ENCODE results near the gene C5orf63. TPM values are rescaled to one million over a fixed set of nuclear protein-coding genes. Genes with fewer than 3 reads are reported as not detected.

Gene C5orf63
- polyA plus RNA-seq, 1 donor from 2014 or later: not detected

DNA sequence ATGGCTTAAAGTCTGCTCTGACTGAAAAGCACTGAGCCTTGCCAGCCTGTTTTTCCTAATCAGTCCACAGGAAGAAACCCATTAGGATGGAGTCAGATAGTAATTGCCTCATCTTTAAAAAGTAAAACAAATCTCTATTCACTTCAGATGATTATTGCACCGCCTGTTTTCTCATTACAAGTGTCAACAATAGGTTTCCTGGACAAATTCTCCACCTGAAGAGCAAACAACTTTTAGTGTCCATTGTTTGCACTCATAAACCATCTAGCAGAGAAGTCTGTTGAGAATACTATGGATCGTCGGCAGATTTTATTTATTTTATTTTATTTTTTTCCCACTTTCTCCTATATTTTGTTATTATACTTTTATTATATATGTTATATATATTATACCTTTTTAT, 20.3 kb downstream of the C5orf63 start:
- no peak overlapping the region for H3K4me2 ChIP-seq (ENCODE audit: low read length)
- no peak overlapping the region for H3K9ac ChIP-seq (ENCODE audit: low read length)
- H3F3A ChIP-seq (ENCODE audit: insufficient read depth, low read length, poor library complexity, severe bottlenecking): no peaks in the 10 kb centered on the region
- no peaks in the 10 kb centered on the region for H4K20me1 ChIP-seq (ENCODE audit: insufficient read depth)
- H3K27me3 ChIP-seq (ENCODE audit: insufficient read depth, low read depth, low read length): no peaks in the 10 kb centered on the region
- no peak overlapping the region for H3K27ac ChIP-seq (ENCODE audit: low read length)
- no peaks in the 10 kb centered on the region for H3K9me3 ChIP-seq (ENCODE audit: low read length)
- no peaks in the 10 kb centered on the region for H3K9me2 ChIP-seq (ENCODE audit: insufficient read depth, low read length)
- no peaks in the 10 kb centered on the region for H3K79me2 ChIP-seq (replicated peaks; ENCODE audit: insufficient read depth, low read length)
- TF ChIP-seq EP300 (conservative IDR thresholded peaks at IDR 0.05; ENCODE audit: poor library complexity, severe bottlenecking): no peak
- no peak for TF ChIP-seq POLR2AphosphoS5 (IDR thresholded peaks at IDR 0.05)
- no peak for TF ChIP-seq SMC3 (conservative IDR thresholded peaks at IDR 0.05; ENCODE audit: poor library complexity)
- no peak for TF ChIP-seq TAF1 (IDR thresholded peaks at IDR 0.05; ENCODE audit: low read depth)
- TF ChIP-seq, protein P1, sequence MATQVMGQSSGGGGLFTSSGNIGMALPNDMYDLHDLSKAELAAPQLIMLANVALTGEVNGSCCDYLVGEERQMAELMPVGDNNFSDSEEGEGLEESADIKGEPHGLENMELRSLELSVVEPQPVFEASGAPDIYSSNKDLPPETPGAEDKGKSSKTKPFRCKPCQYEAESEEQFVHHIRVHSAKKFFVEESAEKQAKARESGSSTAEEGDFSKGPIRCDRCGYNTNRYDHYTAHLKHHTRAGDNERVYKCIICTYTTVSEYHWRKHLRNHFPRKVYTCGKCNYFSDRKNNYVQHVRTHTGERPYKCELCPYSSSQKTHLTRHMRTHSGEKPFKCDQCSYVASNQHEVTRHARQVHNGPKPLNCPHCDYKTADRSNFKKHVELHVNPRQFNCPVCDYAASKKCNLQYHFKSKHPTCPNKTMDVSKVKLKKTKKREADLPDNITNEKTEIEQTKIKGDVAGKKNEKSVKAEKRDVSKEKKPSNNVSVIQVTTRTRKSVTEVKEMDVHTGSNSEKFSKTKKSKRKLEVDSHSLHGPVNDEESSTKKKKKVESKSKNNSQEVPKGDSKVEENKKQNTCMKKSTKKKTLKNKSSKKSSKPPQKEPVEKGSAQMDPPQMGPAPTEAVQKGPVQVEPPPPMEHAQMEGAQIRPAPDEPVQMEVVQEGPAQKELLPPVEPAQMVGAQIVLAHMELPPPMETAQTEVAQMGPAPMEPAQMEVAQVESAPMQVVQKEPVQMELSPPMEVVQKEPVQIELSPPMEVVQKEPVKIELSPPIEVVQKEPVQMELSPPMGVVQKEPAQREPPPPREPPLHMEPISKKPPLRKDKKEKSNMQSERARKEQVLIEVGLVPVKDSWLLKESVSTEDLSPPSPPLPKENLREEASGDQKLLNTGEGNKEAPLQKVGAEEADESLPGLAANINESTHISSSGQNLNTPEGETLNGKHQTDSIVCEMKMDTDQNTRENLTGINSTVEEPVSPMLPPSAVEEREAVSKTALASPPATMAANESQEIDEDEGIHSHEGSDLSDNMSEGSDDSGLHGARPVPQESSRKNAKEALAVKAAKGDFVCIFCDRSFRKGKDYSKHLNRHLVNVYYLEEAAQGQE (IDR thresholded peaks at IDR 0.05; ENCODE audit: borderline replicate concordance): no peak
- no peak for TF ChIP-seq EZH2 (IDR thresholded peaks at IDR 0.05; ENCODE audit: borderline replicate concordance, insufficient read depth, low read length, poor library complexity, severe bottlenecking)
- TF ChIP-seq, protein P2, sequence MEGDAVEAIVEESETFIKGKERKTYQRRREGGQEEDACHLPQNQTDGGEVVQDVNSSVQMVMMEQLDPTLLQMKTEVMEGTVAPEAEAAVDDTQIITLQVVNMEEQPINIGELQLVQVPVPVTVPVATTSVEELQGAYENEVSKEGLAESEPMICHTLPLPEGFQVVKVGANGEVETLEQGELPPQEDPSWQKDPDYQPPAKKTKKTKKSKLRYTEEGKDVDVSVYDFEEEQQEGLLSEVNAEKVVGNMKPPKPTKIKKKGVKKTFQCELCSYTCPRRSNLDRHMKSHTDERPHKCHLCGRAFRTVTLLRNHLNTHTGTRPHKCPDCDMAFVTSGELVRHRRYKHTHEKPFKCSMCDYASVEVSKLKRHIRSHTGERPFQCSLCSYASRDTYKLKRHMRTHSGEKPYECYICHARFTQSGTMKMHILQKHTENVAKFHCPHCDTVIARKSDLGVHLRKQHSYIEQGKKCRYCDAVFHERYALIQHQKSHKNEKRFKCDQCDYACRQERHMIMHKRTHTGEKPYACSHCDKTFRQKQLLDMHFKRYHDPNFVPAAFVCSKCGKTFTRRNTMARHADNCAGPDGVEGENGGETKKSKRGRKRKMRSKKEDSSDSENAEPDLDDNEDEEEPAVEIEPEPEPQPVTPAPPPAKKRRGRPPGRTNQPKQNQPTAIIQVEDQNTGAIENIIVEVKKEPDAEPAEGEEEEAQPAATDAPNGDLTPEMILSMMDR (IDR thresholded peaks at IDR 0.05; ENCODE audit: poor library complexity, severe bottlenecking): no peak
- no peak for TF ChIP-seq MXI1 (conservative IDR thresholded peaks at IDR 0.05; ENCODE audit: poor library complexity, severe bottlenecking)
- TF ChIP-seq RAD21 (conservative IDR thresholded peaks at IDR 0.05): no peak
- no peaks in the 10 kb centered on the region for H3K36me3 ChIP-seq (ENCODE audit: insufficient read depth, low read length)
- H3K4me3 ChIP-seq (ENCODE audit: low read length): no peak overlapping the region
- H2AFZ ChIP-seq (ENCODE audit: low read depth, low read length): no peak overlapping the region

DNA sequence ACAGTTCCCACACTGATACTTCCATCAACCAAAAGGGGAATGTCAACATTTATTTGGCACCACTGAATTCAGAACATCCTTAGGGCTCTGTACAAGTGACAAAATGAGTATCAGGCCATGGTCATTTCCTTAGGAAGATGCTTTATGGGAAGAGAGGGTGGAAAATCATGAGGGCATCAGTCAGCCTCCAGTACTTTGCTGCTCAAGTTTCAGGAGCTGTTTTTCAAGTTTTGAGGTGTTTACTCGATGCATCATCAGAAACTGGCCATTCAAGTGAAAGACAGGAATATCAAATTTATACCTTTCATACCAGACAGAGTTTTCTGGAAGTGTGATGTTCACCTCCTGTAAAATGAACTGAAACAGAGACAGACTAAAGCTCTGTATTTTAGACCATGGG, 21.7 kb downstream of the C5orf63 start:
- Histone ChIP-seq H3K4me3 (ENCODE audit: low read length) (no peak overlapping the region), H3K27me3 (ENCODE audit: insufficient read depth, low read depth, low read length) (no peaks in the 10 kb centered on the region), H3F3A (ENCODE audit: insufficient read depth, low read length, poor library complexity, severe bottlenecking) (no peaks in the 10 kb centered on the region), H3K9ac (ENCODE audit: low read length) (no peak overlapping the region), H3K79me2 (replicated peaks; ENCODE audit: insufficient read depth, low read length) (no peaks in the 10 kb centered on the region), H3K36me3 (ENCODE audit: insufficient read depth, low read length) (no peaks in the 10 kb centered on the region), H3K9me2 (ENCODE audit: insufficient read depth, low read length) (no peaks in the 10 kb centered on the region), H4K20me1 (ENCODE audit: insufficient read depth) (no peaks in the 10 kb centered on the region), H2AFZ (ENCODE audit: low read depth, low read length) (no peak overlapping the region), H3K9me3 (ENCODE audit: low read length) (no peaks in the 10 kb centered on the region), H3K4me2 (ENCODE audit: low read length) (no peak overlapping the region), H3K27ac (ENCODE audit: low read length) (no peak overlapping the region)
- TF ChIP-seq POLR2AphosphoS5 (IDR thresholded peaks at IDR 0.05): no peak
- TF ChIP-seq, protein P2 (IDR thresholded peaks at IDR 0.05; ENCODE audit: poor library complexity, severe bottlenecking): no peak
